ENCODE results near the gene C11orf86. TPM values are rescaled to one million over a fixed set of nuclear protein-coding genes. Genes with fewer than 3 reads are reported as not detected.

C11orf86 gene
- total RNA-seq, 1 experiment from 2014 or later = not detected

DNA sequence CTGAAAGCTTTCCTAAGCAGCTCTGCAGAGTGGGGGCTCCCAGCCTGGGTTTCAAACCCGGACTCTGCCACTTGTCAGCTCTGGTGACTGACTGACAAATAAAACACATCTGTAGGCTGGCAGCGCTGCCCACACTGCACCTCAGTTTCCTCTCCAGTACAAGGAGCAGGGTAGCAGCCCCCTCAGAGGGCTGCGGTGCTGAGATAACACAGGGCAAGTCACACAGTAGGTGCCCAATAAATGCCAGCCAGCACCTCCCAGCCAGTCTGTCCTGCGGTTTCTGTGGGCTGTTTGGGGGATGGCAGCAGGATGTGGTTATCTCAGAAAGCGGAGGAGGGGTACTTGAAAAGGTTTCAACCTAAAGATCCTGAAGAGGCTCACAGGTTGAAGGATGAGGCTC, 49.3 kb downstream of the C11orf86 start:
- DNase-seq (ENCODE audit: low read depth) = no peak

DNA sequence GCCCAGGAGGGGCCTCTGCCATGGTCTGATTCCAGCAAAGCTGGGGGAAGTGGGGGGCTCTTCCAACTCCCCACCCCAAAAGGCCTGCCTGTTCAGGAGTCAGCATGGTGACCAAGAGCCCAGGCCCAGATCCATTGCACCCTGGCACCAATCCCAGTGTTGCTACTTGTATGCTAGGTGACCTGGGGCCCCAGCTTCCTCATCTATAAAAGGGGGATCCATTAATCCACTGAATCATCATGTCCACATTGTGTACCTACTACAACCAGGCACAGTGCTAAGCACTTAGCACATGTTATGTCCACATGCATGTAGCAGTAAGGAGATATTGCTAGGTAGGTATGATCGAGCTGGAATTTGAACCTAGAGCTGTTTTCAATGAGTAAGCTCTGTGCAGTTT, 49.9 kb downstream of the C11orf86 start:
- DNase-seq (ENCODE audit: low read depth) = no peak

DNA sequence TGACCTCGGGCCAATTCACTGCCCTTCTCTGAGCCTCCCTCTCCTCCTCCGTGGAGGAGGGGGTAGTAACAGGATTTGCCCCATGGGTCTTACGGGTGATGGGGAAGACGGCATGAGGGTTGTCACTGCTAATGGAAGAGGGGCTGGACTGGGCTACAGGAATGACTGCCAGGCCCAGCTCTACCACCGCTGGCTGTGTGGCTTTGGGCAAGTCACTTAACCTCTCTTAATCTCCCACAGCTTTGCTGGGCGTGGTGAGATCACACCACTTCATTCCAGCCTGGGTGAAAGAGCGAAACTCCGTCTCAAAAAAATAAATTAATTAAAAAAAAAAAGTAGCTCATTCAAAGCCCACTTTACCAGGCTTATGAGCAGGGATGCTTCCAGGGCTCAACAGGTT, 50.6 kb downstream of the C11orf86 start:
- no peak for DNase-seq (ENCODE audit: low read depth)

Other genes starting within 250 kb of the C11orf86 start
- 0.06 and 0.57 TPM in 2 replicates for gene SPTBN2, start 246.1 kb upstream of the C11orf86 start, total RNA-seq (2014; rRNA removed)
- gene RCE1, start 131.9 kb upstream of the C11orf86 start, total RNA-seq (2014; rRNA removed) = 15.6 and 19.5 TPM in 2 replicates
- 14.1 and 16.9 TPM in 2 replicates for gene LRFN4, start 118.2 kb upstream of the C11orf86 start, total RNA-seq (2014; rRNA removed)
- gene PC, start 16.9 kb upstream of the C11orf86 start, total RNA-seq (2014; rRNA removed) = 6.2 and 6.3 TPM in 2 replicates
- not detected in 2 replicates for gene SYT12, start 47.8 kb downstream of the C11orf86 start, total RNA-seq (2014; rRNA removed)
- gene RHOD, start 81.5 kb downstream of the C11orf86 start, total RNA-seq (2014; rRNA removed) = 0.57 and 1.0 TPM in 2 replicates
- gene KDM2A, start 144.0 kb downstream of the C11orf86 start, total RNA-seq (2014; rRNA removed) = 24.1 and 26.3 TPM in 2 replicates

Data from LHCN-M2 (cell line).